Measurements from ENCODE around the gene STARD13. TPM values are rescaled to one million over a fixed set of nuclear protein-coding genes. Genes with fewer than 3 reads are reported as not detected.

STARD13 gene
- total RNA-seq, 1 experiment from 2014 or later: 2.1 TPM

DNA sequence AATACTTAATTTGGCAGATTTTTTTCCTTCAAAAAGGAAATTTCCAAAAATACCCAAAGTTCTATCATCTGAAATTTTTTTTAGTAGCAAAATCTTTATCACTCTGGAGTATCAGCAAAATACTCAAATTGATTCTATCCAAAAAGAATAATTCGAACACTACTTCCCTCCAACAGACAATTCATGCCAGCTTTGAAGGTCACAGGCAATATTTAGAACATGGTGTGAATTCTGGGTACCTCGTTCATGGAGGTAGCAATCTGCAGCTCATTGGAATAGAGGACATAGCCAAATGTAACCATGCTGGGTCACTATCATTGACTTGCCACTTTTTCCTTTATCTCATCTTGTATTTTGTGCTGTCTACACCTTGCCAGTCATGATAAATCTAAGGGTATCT is 119.8 kb downstream of the STARD13 start:
- H3T11ph ChIP-seq (ENCODE audit: low read length): no peak overlapping the region
- no peaks in the 10 kb centered on the region for H3K4me1 ChIP-seq (ENCODE audit: insufficient read depth, low read length)
- no peak overlapping the region for H3K4me2 ChIP-seq (ENCODE audit: insufficient read depth, insufficient read length, low read length)
- no peak overlapping the region for H4K5ac ChIP-seq (ENCODE audit: insufficient read length, low read depth, low read length)
- no peak overlapping the region for H4K91ac ChIP-seq (ENCODE audit: insufficient read length, low read depth, low read length)
- no peak overlapping the region for H2AFZ ChIP-seq (ENCODE audit: low read length)
- H2BK12ac ChIP-seq (ENCODE audit: insufficient read length, low read depth, low read length): no peak overlapping the region
- no peak overlapping the region for H2BK20ac ChIP-seq (ENCODE audit: low read depth, low read length, poor library complexity, severe bottlenecking)
- no peak overlapping the region for H3K18ac ChIP-seq (ENCODE audit: insufficient read length, low read depth, low read length)
- no peaks in the 10 kb centered on the region for H3K4me1 Mint-ChIP-seq
- H3K27me3 Mint-ChIP-seq (ENCODE audit: low read depth): peaks cover 1% of the 10 kb centered on the region; the same call in 1 of the 2 replicates
- no peak overlapping the region for H3K23ac ChIP-seq (ENCODE audit: insufficient read length, low read depth, low read length)
- no peak overlapping the region for H2AK5ac ChIP-seq (ENCODE audit: insufficient read length, low read length)
- WGBS (ENCODE audit: extremely low coverage, insufficient read length, low lambda C conversion rate): no CpG with 5 or more reads among the region's 2 CpGs
- no peak overlapping the region for H2BK120ac ChIP-seq (ENCODE audit: low read depth, low read length, poor library complexity, severe bottlenecking)
- peaks cover 17 to 21% (median 18%) of the 10 kb centered on the region in 3 experiments for H3K36me3 Mint-ChIP-seq (ENCODE audit: insufficient read depth in 1 of 3, low read depth in 3 of 3)
- H3K56ac ChIP-seq (ENCODE audit: insufficient read length, low read depth, low read length): no peak overlapping the region
- H3K79me1 ChIP-seq (ENCODE audit: insufficient read depth, low read depth, low read length, poor library complexity, severe bottlenecking): no peaks in the 10 kb centered on the region
- no peak overlapping the region for H3K27ac Mint-ChIP-seq
- H2BK15ac ChIP-seq (ENCODE audit: low read depth, low read length): no peak overlapping the region
- no peak overlapping the region for H2BK5ac ChIP-seq (ENCODE audit: insufficient read length, low read length)
- no peaks in the 10 kb centered on the region for H4K20me1 ChIP-seq (ENCODE audit: control insufficient read depth, insufficient read depth, insufficient read length)
- no peak overlapping the region for H3K27ac ChIP-seq (ENCODE audit: insufficient read length, low read depth, low read length)
- peaks cover 17 to 18% of the 10 kb centered on the region in 2 experiments for H3K9me3 Mint-ChIP-seq
- H3K9me3 ChIP-seq (ENCODE audit: control insufficient read depth, low read depth, low read length): no peaks in the 10 kb centered on the region
- TF ChIP-seq CTCF (conservative IDR thresholded peaks at IDR 0.05): no peak
- H3K27me3 ChIP-seq (ENCODE audit: insufficient read depth, low read length): no peaks in the 10 kb centered on the region
- no peak overlapping the region for H4K8ac ChIP-seq (replicated peaks; ENCODE audit: insufficient read length, low read depth, low read length)
- H3K9ac ChIP-seq (ENCODE audit: extremely low read depth, insufficient read length, low read length): no peak overlapping the region
- no peak overlapping the region for H3K14ac ChIP-seq (ENCODE audit: insufficient read depth, low read length)
- no peaks in the 10 kb centered on the region for H3K23me2 ChIP-seq (ENCODE audit: insufficient read length, low read depth, low read length, poor library complexity, severe bottlenecking)
- DNase-seq: no peak
- H3K4ac ChIP-seq (ENCODE audit: low read depth, low read length): no peak overlapping the region
- no peaks in the 10 kb centered on the region for H3K79me2 ChIP-seq (ENCODE audit: insufficient read depth, low read length)
- no peak overlapping the region for H3K4me3 Mint-ChIP-seq

All from H9 (cell line).